BLaER1 treated with 17β-estradiol and CSF1 and Interleukin-3, amounts not matched to agents 10 nM and 100 nM (cell line): ENCODE measurements around the gene TMEM132D.
A peak's percentile ranks its signal among the peaks of the same experiment; 100 is the strongest.
"Not testable (repeated sequence)": the region's sequence is repeated elsewhere in the genome, so short reads cannot be mapped to it uniquely, and the experiment has no call there.

ENCODE experiments used
- H3K27ac ChIP-seq, 11 experiments: shearing (Covaris generic); formaldehyde crosslinking; 2 replicates each; pipeline ENCODE4 v1.8.1; 2022
- H3K27me3 ChIP-seq, 11 experiments: shearing (Covaris generic); formaldehyde crosslinking; 2 replicates each; pipeline ENCODE4 v1.8.1; 2022
- H3K36me3 ChIP-seq, 11 experiments: shearing (Covaris generic); formaldehyde crosslinking; 2 replicates each; pipeline ENCODE4 v1.8.1; 2022
- H3K4me1 ChIP-seq, 10 experiments: shearing (Covaris generic); formaldehyde crosslinking; 2 replicates each; pipeline ENCODE4 v1.8.1; 2022
- H3K4me2 ChIP-seq, 11 experiments: shearing (Covaris generic); formaldehyde crosslinking; 2 replicates each; pipeline ENCODE4 v1.8.1; 2022
- H3K4me3 ChIP-seq, 10 experiments: shearing (Covaris generic); formaldehyde crosslinking; 2 replicates each; pipeline ENCODE4 v1.8.1; 2022
- H3K9ac ChIP-seq, 11 experiments: shearing (Covaris generic); formaldehyde crosslinking; 2 replicates each; pipeline ENCODE4 v1.8.1; 2022
- H3K9me3 ChIP-seq, 11 experiments: shearing (Covaris generic); formaldehyde crosslinking; replicated peaks in 1 of 11; 2 replicates each; pipeline ENCODE4 v1.8.1; 2022
- H4K20me1 ChIP-seq, 11 experiments: shearing (Covaris generic); formaldehyde crosslinking; 2 replicates each; pipeline ENCODE4 v1.8.1; 2022
- Cebpa-rat ChIP-seq, 11 experiments: shearing (Covaris generic); IDR thresholded peaks; 2 replicates each; pipeline ENCODE4 v1.8.1; 2022

Gene TMEM132D

GRCh38 chr12:129053232-129053631, 850.6 kb downstream of the TMEM132D start:
- no peak for TF ChIP-seq Cebpa-rat (IDR thresholded peaks at IDR 0.05)
- no peaks in the 10 kb centered on the region for H3K9me3 ChIP-seq
- H3K4me2 ChIP-seq = no peak overlapping the region
- H4K20me1 ChIP-seq = no peaks in the 10 kb centered on the region; a peak in 1 of 22 replicates
- peaks cover 0 to 11% (median 7%) of the 10 kb centered on the region in 10 experiments; a peak in 11 of 20 replicates for H3K4me1 ChIP-seq
- H3K4me3 ChIP-seq = no peak overlapping the region
- H3K27ac ChIP-seq = no peak overlapping the region
- H3K27me3 ChIP-seq = no peaks in the 10 kb centered on the region
- H3K36me3 ChIP-seq = no peaks in the 10 kb centered on the region
- H3K9ac ChIP-seq = no peak overlapping the region

DNA sequence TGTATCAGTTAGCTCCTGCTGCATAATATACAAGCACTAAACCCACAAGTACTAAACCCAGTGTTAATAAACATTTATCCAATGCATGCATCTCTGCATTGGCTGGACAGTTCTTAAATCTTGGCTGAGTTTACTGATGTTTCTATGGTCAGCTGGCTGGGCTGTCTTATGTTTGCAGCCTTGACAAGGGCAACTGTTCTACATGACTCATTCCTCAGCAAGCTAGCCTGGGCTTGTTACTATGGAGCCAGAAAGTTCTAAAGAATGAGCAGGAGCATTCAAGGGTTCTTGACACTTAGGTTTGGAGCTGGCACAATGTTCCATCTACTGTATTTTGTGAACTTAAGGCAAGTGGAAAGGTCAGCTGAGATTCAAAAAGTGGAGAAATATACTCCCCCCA, 851.5 kb downstream of the TMEM132D start:
- Histone ChIP-seq H3K36me3 (no peaks in the 10 kb centered on the region), H3K4me3 (no peak overlapping the region), H3K27ac (no peak overlapping the region), H3K9me3 (no peaks in the 10 kb centered on the region), H3K9ac (no peak overlapping the region), H3K4me1 (peaks cover 0 to 11% (median 7%) of the 10 kb centered on the region in 10 experiments; a peak in 11 of 20 replicates), H4K20me1 (no peaks in the 10 kb centered on the region; a peak in 2 of 22 replicates), H3K4me2 (no peak overlapping the region), H3K27me3 (no peaks in the 10 kb centered on the region)
- no peak for TF ChIP-seq Cebpa-rat (IDR thresholded peaks at IDR 0.05)

- Histone ChIP-seq H3K9me3 (no peaks in the 10 kb centered on the region), H3K36me3 (no peaks in the 10 kb centered on the region), H3K4me1 (peaks cover 0 to 5% (median 3%) of the 10 kb centered on the region in 10 experiments; a peak in 11 of 20 replicates), H3K27ac (no peak overlapping the region), H3K27me3 (no peaks in the 10 kb centered on the region), H4K20me1 (no peaks in the 10 kb centered on the region; a peak in 2 of 22 replicates), H3K4me3 (no peak overlapping the region), H3K4me2 (no peak overlapping the region), H3K9ac (no peak overlapping the region)
- no peak for TF ChIP-seq Cebpa-rat (IDR thresholded peaks at IDR 0.05)
Measured at GRCh38 chr12:129049917-129050316, 853.9 kb downstream of the TMEM132D start.

DNA sequence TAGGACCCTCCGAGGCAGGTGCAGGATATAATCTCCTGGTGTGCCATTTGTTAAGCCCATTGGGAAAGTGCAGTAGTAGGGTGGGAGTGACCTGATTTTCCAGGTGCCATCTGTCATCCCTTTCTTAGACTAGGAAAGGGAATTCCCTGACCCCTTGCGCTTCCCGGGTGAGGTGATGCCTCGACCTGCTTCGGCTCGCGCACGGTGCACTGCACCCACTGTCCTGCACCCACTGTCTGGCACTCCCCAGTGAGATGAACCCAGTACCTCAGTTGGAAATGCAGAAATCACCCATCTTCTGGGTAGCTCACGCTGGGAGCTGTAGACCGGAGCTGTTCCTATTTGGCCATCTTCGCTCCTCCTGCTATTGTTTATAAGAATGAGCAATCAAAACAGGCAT, 860.5 kb downstream of the TMEM132D start:
- not testable (repeated sequence) for H3K9me3 ChIP-seq, H3K9ac ChIP-seq, H3K36me3 ChIP-seq, H3K4me2 ChIP-seq, H4K20me1 ChIP-seq, H3K4me3 ChIP-seq, H3K27ac ChIP-seq, H3K27me3 ChIP-seq, H3K4me1 ChIP-seq

DNA sequence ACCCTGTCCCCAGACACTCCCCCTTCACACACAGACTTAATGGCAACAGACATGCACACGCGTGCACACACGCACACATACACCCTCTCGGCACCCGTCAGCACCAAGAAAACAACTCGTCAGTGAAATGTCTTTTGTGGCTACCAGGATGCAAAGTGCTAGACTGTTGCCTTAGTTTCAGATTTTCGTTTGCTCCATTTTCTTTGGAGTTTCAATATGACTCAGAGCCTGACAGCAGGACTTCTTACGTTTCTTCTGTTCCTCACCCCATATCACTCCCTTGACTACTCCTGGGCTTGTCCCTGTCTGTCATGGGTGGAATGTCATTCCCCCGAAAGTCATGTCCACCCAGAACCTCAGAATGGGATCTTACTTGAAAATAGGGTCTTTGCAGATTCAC, 867.7 kb downstream of the TMEM132D start:
- H3K27ac ChIP-seq = no peak overlapping the region
- H4K20me1 ChIP-seq = no peaks in the 10 kb centered on the region; a peak in 1 of 22 replicates
- no peaks in the 10 kb centered on the region for H3K36me3 ChIP-seq
- no peak overlapping the region for H3K4me2 ChIP-seq
- TF ChIP-seq Cebpa-rat (IDR thresholded peaks at IDR 0.05) = no peak
- no peaks in the 10 kb centered on the region for H3K27me3 ChIP-seq
- peaks cover 0 to 14% (median 7%) of the 10 kb centered on the region in 10 experiments; a peak in 11 of 20 replicates for H3K4me1 ChIP-seq
- peaks cover 0 to 4% (median 0%) of the 10 kb centered on the region in 11 experiments; a peak in 1 of 22 replicates for H3K9me3 ChIP-seq
- no peak overlapping the region for H3K9ac ChIP-seq
- no peak overlapping the region for H3K4me3 ChIP-seq

GRCh38 chr12:129034558-129035289, 869.1 kb downstream of the TMEM132D start:
- no peak for TF ChIP-seq Cebpa-rat (IDR thresholded peaks at IDR 0.05)
- Histone ChIP-seq H3K4me1 (peaks cover 0 to 14% (median 7%) of the 10 kb centered on the region in 10 experiments; a peak in 11 of 20 replicates), H3K27me3 (no peaks in the 10 kb centered on the region)

DNA sequence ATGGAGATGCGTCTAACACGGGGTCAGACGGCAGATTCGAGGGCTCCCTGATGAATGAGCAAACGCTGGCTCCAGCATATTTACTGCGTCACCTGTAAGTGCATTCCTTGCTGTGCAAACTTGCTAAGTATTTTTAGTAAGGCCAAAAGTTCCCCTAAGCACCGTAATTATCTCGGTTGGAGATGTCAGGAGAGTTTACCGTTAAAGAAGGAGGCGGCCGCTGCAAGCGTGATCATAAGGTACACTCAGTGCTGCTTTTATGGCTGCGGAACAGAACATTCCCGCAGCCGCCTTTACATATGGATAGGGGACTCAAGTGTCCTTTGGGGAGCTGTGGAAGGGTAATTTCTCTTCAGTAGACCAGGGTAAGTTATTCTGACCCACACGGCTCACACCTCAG, 875.0 kb downstream of the TMEM132D start:
- Histone ChIP-seq H4K20me1 (no peaks in the 10 kb centered on the region; a peak in 1 of 22 replicates), H3K4me3 (no peak overlapping the region), H3K9ac (no peak overlapping the region), H3K4me1 (peaks cover 0 to 16% (median 3%) of the 10 kb centered on the region in 10 experiments; a peak in 9 of 20 replicates), H3K27ac (no peak overlapping the region), H3K4me2 (no peak overlapping the region), H3K27me3 (no peaks in the 10 kb centered on the region), H3K9me3 (peaks cover 0 to 9% (median 0%) of the 10 kb centered on the region in 11 experiments; a peak in 2 of 22 replicates), H3K36me3 (no peaks in the 10 kb centered on the region)
- TF ChIP-seq Cebpa-rat (IDR thresholded peaks at IDR 0.05) = no peak

More at GRCh38 chr12:129034558-129035289, 869.1 kb downstream of the TMEM132D start:
- H4K20me1 ChIP-seq = no peaks in the 10 kb centered on the region; a peak in 1 of 22 replicates
- peak overlapping the region in 7 of 11 experiments; percentile 22 to 61 (median 38); a peak in 12 of 22 replicates for H3K4me2 ChIP-seq
- no peaks in the 10 kb centered on the region for H3K36me3 ChIP-seq
- no peak overlapping the region for H3K4me3 ChIP-seq
- no peak overlapping the region for H3K27ac ChIP-seq
- H3K9me3 ChIP-seq = peaks cover 0 to 4% (median 0%) of the 10 kb centered on the region in 11 experiments; a peak in 1 of 22 replicates
- H3K9ac ChIP-seq = no peak overlapping the region

DNA sequence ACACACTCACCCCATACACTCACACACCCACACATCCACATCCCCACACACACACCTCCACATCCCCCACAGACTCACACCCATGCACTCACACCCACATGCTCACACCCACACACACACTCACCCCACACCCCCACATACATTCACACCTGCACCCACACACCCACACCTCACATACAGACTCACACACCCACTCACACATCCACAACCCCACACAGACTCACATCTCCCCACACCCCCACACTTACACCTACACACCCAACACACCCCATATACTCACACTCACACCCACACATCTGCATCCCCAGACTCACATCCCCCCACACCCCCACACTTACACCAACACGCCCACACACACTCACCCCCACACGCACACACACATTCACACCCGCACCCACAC, 878.8 kb downstream of the TMEM132D start:
- Histone ChIP-seq H3K27me3 (no peaks in the 10 kb centered on the region), H3K4me2 (no peak overlapping the region), H3K9me3 (peaks cover 3 to 17% (median 6%) of the 10 kb centered on the region in 11 experiments; a peak in 15 of 22 replicates), H3K4me1 (peaks cover 0 to 16% (median 0%) of the 10 kb centered on the region in 10 experiments; a peak in 6 of 20 replicates), H3K4me3 (no peak overlapping the region), H4K20me1 (no peaks in the 10 kb centered on the region), H3K27ac (no peak overlapping the region), H3K36me3 (no peaks in the 10 kb centered on the region), H3K9ac (no peak overlapping the region)
- no peak for TF ChIP-seq Cebpa-rat (IDR thresholded peaks at IDR 0.05)
